Fibroblast of lung (primary cell): Measurements from ENCODE around the gene KHDRBS1. TPM values are rescaled to one million over a fixed set of nuclear protein-coding genes. Genes with fewer than 3 reads are reported as not detected.

ENCODE experiments used
- DNase-seq, 2 donors: peaks; one replicate each; pipeline versions ENCODE4 v3.0.0 to v3.0.0-alpha.2; 2010; ENCODE audit warnings: low read depth in 2 of 2
- H2AFZ ChIP-seq: 2 replicates; pipeline ENCODE4 v1.5.1; 2012; ENCODE audit warnings: low read length, control low read depth, inconsistent platforms
- H3K27ac ChIP-seq: 2 replicates; pipeline ENCODE4 v1.5.1; 2011; ENCODE audit warnings: low read length, control low read depth; ENCODE audit not compliant: insufficient read depth
- H3K27me3 ChIP-seq: 2 replicates; pipeline ENCODE4 v1.5.1; 2011; ENCODE audit warnings: mild to moderate bottlenecking, low read length; ENCODE audit not compliant: control insufficient read depth, insufficient read depth
- H3K36me3 ChIP-seq: 2 replicates; pipeline ENCODE4 v1.5.1; 2011; ENCODE audit warnings: low read length; ENCODE audit not compliant: control insufficient read depth, insufficient read depth
- H3K4me1 ChIP-seq: 2 replicates; pipeline ENCODE4 v1.5.1; 2011; ENCODE audit warnings: low read length; ENCODE audit not compliant: control insufficient read depth, insufficient read depth; ENCODE audit errors: extremely low read depth
- H3K4me2 ChIP-seq: 2 replicates; pipeline ENCODE4 v1.5.1; 2011; ENCODE audit warnings: low read length, control low read depth; ENCODE audit not compliant: insufficient read depth; ENCODE audit errors: extremely low read depth
- H3K4me3 ChIP-seq, 4 experiments: fragments of 200-600 bp in 1 of 4; sonication (generic) in 1 of 4; replicated peaks in 1 of 4; 2 replicates each; pipeline ENCODE4 v1.5.1; 2011 to 2016; ENCODE audit warnings: low read length in 4 of 4, low read depth in 3 of 4, mild to moderate bottlenecking in 3 of 4, control low read depth in 2 of 4, inconsistent platforms in 1 of 4, mixed read lengths in 1 of 4; ENCODE audit not compliant: insufficient read depth in 1 of 4; ENCODE audit errors: control extremely low read depth in 1 of 4
- H3K79me2 ChIP-seq: 2 replicates; pipeline ENCODE4 v1.5.1; 2012; ENCODE audit warnings: mild to moderate bottlenecking, low read length, inconsistent platforms; ENCODE audit not compliant: control insufficient read depth, insufficient read depth
- H3K9ac ChIP-seq: 2 replicates; pipeline ENCODE4 v1.5.1; 2011; ENCODE audit warnings: mild to moderate bottlenecking, low read length, control low read depth; ENCODE audit not compliant: insufficient read depth
- H3K9me3 ChIP-seq: 2 replicates; pipeline ENCODE4 v1.5.1; 2012; ENCODE audit warnings: low read depth, low read length; ENCODE audit not compliant: control insufficient read depth, insufficient read depth
- H4K20me1 ChIP-seq: 2 replicates; pipeline ENCODE4 v1.5.1; 2011; ENCODE audit warnings: low read length; ENCODE audit not compliant: control insufficient read depth, insufficient read depth; ENCODE audit errors: extremely low read depth
- EZH2 ChIP-seq: IDR thresholded peaks from 2 replicates; pipeline ENCODE4 v1.5.1; 2012; ENCODE audit warnings: low read length, control low read depth, mild to moderate bottlenecking; ENCODE audit errors: missing control alignments
- polyA plus RNA-seq, 2 donors: library from polyadenylated mRNA; depleted of rRNA in 1 of 2; stranded (reverse) in 1 of 2; unstranded in 1 of 2; fragments of >200 nt; gene quantifications; 2 replicates each; pipeline ENCODE4 v1.2.1, GENCODE V29; 2011 to 2012; ENCODE audit warnings: missing spikeins in 1 of 2
- total RNA-seq: library from RNA; depleted of rRNA; stranded (reverse); fragments of >200 nt; gene quantifications from 2 replicates; pipeline ENCODE4 v1.2.1, GENCODE V29; 2014
- TF ChIP-seq, protein P1 (sequence below), 2 donors: IDR thresholded peaks in 1 of 2; conservative IDR thresholded peaks in 1 of 2; 1 replicate in 1 of 2; 2 replicates in 1 of 2; pipeline ENCODE4 v1.5.1; 2011 to 2012; ENCODE audit warnings: low read length in 2 of 2, control low read depth in 1 of 2, inconsistent platforms in 1 of 2, low read depth in 1 of 2, mild to moderate bottlenecking in 1 of 2

The KHDRBS1 gene
- total and polyA plus RNA-seq, 2 donors (not counting 1 experiment from before 2014, with no cell fraction given) = 56.0 to 73.0 TPM

GRCh38 chr1:32031578-32032274 is 18.1 kb downstream of the KHDRBS1 start:
- DNase-seq = peak; percentile 49 to 77
- H3K4me2 ChIP-seq = no peak overlapping the region
- peaks cover 11% of the 10 kb centered on the region for H3K36me3 ChIP-seq
- H3K4me3 ChIP-seq = no peak overlapping the region
- H4K20me1 ChIP-seq = peaks cover 2% of the 10 kb centered on the region
- H3K27ac ChIP-seq = no peak overlapping the region
- H2AFZ ChIP-seq = no peak overlapping the region
- TF ChIP-seq EZH2 = no peak
- TF ChIP-seq, protein P1, sequence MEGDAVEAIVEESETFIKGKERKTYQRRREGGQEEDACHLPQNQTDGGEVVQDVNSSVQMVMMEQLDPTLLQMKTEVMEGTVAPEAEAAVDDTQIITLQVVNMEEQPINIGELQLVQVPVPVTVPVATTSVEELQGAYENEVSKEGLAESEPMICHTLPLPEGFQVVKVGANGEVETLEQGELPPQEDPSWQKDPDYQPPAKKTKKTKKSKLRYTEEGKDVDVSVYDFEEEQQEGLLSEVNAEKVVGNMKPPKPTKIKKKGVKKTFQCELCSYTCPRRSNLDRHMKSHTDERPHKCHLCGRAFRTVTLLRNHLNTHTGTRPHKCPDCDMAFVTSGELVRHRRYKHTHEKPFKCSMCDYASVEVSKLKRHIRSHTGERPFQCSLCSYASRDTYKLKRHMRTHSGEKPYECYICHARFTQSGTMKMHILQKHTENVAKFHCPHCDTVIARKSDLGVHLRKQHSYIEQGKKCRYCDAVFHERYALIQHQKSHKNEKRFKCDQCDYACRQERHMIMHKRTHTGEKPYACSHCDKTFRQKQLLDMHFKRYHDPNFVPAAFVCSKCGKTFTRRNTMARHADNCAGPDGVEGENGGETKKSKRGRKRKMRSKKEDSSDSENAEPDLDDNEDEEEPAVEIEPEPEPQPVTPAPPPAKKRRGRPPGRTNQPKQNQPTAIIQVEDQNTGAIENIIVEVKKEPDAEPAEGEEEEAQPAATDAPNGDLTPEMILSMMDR (conservative IDR thresholded peaks at IDR 0.05 in 1 of 2, IDR thresholded peaks at IDR 0.05 in 1 of 2; ENCODE audit: low read depth in 1 of 2, low read length in 2 of 2) = no peak
- no peaks in the 10 kb centered on the region for H3K9me3 ChIP-seq
- peaks cover 92% of the 10 kb centered on the region for H3K79me2 ChIP-seq
- H3K4me1 ChIP-seq = peaks cover 6% of the 10 kb centered on the region
- no peaks in the 10 kb centered on the region for H3K27me3 ChIP-seq
- no peak overlapping the region for H3K9ac ChIP-seq

GRCh38 chr1:32032275-32032615 is 18.6 kb downstream of the KHDRBS1 start:
- no peak overlapping the region for H3K4me3 ChIP-seq
- no peak for DNase-seq
- peaks cover 92% of the 10 kb centered on the region for H3K79me2 ChIP-seq
- no peak overlapping the region for H3K9ac ChIP-seq
- no peak overlapping the region for H3K4me2 ChIP-seq
- H3K27ac ChIP-seq = no peak overlapping the region
- peaks cover 6% of the 10 kb centered on the region for H3K4me1 ChIP-seq
- H3K9me3 ChIP-seq = no peaks in the 10 kb centered on the region
- no peak overlapping the region for H2AFZ ChIP-seq
- no peaks in the 10 kb centered on the region for H3K27me3 ChIP-seq
- peaks cover 11% of the 10 kb centered on the region for H3K36me3 ChIP-seq
- no peak for TF ChIP-seq EZH2
- TF ChIP-seq, protein P1 (conservative IDR thresholded peaks at IDR 0.05 in 1 of 2, IDR thresholded peaks at IDR 0.05 in 1 of 2; ENCODE audit: low read depth in 1 of 2, low read length in 2 of 2) = no peak
- peaks cover 2% of the 10 kb centered on the region for H4K20me1 ChIP-seq

- Histone ChIP-seq H2AFZ (no peak overlapping the region), H3K4me2 (no peak overlapping the region), H3K27me3 (no peaks in the 10 kb centered on the region), H3K9ac (no peak overlapping the region), H3K79me2 (peaks cover 86% of the 10 kb centered on the region), H3K36me3 (peaks cover 25% of the 10 kb centered on the region), H3K4me1 (peaks cover 6% of the 10 kb centered on the region), H3K9me3 (no peaks in the 10 kb centered on the region), H3K27ac (no peak overlapping the region), H3K4me3 (no peak overlapping the region), H4K20me1 (peaks cover 2% of the 10 kb centered on the region)
- TF ChIP-seq, protein P1 (conservative IDR thresholded peaks at IDR 0.05 in 1 of 2, IDR thresholded peaks at IDR 0.05 in 1 of 2; ENCODE audit: low read depth in 1 of 2, low read length in 2 of 2) = no peak
- TF ChIP-seq EZH2 = no peak
- DNase-seq = no peak
Measured at GRCh38 chr1:32035119-32035518, 21.5 kb downstream of the KHDRBS1 start.
